ENCODE data around the gene KLHL24.
"Not testable (repeated sequence)": the region's sequence is repeated elsewhere in the genome, so short reads cannot be mapped to it uniquely, and the experiment has no call there.

Gene KLHL24, protein sequence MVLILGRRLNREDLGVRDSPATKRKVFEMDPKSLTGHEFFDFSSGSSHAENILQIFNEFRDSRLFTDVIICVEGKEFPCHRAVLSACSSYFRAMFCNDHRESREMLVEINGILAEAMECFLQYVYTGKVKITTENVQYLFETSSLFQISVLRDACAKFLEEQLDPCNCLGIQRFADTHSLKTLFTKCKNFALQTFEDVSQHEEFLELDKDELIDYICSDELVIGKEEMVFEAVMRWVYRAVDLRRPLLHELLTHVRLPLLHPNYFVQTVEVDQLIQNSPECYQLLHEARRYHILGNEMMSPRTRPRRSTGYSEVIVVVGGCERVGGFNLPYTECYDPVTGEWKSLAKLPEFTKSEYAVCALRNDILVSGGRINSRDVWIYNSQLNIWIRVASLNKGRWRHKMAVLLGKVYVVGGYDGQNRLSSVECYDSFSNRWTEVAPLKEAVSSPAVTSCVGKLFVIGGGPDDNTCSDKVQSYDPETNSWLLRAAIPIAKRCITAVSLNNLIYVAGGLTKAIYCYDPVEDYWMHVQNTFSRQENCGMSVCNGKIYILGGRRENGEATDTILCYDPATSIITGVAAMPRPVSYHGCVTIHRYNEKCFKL

DNA sequence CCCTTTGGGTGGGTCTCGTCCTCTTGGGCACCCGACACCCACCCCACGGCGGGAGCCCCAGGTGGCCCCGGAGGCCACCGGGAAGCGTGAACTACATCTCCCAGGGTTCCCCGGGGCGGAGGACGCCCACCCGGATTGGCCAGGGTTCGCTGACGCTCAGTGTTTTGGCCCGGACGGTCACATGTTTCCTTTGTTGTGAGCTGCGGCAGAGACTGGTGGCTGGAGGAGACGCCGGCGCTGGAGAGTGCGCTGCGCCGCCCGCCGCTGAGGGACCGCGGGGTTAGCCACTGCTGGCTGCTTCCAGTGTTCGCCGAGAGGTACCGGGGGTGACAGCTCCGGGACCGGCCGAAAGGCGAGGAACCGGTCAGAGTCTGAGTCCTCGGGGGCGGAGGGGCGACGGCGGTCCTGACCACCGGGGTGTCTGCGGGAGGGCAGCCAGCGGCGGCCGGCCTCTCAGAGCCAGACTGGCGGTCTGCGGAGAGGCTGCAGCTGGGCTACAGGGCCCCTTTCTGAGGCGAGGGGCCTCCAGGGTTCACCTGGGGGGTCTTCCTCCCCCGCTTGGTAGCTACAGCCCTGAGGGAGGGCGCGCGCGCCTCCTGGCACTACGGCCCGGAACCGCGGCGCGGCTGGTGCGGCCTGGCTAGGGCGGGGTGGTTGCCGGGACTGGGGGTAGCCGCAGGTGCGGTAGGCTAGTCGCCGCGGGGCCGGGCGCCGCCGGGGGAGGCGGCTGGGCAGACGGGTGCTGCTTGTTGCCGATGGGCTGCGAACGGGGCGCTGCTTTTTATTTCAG is at the start of gene KLHL24:
TSS of gene KLHL24 (plus strand) at position 193 of the 790 bp plus-strand sequence. CDS start 14,734 bp downstream, outside the sequence.
- peak; percentile 86 to 87 for DNase-seq

DNA sequence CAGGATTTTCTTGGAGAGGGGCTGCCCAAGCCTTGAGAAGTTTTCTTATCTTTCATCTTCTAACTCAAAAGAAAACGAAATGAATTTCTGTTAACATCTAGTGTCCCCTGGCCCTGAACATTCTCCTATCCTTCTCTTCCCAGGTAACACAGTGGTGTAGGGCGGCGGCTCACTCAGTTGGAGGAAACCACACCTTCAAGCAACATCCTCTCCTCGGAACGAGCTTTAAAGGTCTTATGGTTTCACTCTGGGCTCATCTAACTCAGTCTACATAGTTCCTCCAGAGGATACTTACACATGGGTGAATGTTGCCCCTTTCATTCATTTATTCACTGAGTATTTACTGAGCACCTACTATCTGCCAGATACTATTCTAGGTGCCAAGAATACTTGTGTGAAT is 48.9 kb upstream of the KLHL24 start:
- peak; percentile 10 to 14 for DNase-seq

DNA sequence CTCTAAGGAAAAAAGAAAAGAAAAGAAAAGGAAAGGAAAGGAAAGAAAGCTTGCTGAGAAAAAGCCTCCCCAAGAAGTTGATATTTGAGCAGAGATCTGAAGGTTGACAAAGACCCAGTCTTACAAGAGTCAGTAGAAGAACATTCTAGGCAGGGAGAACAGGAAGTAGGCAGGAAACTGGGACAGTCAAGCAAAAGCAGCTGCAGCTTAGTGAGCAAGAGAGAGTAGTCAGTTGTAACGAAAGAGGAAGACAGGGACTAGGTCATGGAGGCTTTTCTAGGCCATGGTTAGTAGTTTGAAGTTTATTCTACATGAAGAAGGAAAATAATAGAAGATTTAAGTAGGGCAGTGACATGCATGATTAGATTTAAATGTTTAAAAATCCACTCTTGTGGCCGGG is 48.1 kb upstream of the KLHL24 start:
- DNase-seq, result no peak

DNA sequence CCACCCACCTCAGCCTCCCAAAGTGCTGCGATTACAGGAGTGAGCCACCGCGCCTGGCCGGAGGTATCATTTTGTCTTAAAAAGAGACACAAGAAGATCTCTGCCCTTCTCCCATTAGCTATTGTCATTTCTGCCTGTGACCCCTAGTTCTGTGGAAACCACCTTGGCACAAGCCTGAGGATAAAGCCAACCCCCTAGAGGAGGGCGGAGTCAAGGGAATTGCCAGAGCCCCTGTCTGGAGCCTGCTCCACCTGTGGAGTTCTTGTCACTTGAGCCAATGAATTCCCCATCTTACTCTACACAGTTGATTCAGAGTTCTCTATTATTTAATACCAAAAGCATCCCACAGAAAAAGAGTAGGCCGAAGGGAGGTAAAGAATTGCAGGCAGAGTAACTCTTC is 45.0 kb upstream of the KLHL24 start:
- no peak for DNase-seq

DNA sequence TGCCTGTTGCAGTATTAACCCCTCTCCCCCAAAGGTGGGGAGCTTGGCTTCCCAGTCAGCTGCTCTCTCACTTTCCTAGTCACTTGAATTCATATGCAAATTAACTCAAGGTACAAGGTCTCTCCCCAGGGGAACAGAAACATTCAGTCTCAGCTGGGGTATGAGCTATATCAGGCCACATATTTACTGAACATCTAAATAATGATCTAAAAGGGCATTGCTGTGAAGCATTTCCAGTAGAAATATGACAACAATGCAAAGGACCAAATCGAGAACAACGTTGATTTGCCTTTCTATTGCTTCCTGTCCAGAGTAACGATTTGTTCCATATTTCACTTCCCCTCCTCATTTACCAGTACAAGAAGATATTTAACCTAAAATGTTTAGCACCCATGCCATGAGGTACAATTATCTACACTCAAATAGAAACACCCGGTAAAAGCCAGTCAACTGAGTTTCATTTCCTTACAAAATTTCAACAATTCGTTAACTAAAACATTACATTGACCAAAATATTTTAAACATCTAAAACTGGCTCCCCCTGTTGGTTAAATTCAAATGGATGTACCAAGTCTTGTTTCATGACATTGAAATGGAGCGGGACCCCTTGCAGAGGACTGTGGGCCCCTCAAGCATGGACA is 43.4 kb upstream of the KLHL24 start:
- no peak for DNase-seq

DNA sequence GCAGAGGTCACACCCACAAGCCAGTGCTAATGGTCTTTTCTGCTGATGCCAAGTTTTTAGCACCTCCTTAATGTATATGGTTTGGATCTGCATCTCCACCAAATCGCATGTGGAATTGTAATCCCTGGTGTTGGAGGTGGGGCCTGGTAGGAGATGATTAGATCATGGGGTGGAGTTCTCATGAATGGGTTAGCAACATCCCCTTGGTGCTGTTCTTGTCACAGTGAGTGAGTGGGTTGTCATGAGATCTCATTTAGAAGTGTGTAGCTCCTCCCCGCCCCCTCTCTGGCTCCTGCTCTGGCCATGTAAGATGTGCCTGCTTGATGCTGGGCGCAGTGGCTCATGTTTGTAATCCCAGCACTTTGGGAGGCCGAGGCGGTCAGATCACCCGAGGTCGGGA is 42.6 kb upstream of the KLHL24 start:
- DNase-seq, result no peak

DNA sequence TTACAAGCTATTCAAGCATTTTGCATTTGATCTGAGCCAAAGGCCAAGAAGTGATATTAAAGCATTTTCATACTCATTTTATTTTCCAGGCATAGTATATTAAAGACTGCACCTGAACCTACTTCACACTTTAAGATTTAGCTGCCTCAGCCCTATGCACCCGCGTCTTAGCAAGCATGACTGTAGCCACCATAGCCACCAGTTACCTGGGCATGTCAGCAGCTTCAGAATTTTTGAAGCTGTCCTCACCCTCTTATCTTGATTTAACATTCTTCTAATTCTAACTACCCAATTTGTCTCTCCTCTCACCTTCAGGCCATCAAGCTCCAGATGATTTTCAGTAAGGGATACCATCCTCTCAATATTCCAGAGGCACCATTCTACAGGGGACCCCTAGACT is 40.8 kb upstream of the KLHL24 start:
- DNase-seq, result no peak

DNA sequence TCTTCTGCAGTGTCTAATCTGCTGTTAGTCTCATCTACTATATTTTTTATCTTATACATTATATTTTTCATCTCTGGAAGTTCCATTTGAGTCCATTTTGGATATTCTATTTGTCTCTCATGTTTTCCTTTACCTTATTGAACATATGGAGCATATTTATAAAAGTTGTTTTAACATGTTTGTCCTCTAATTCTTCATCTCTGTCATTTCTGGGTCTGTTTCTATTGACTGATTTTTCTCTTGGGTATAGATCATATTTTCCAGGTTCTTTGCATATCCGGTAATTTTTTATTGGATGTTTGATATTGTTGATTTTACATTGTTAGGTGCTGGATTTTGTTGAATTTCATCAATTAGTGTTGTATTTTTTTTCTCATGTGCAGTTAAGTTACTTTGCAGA is 37.5 kb upstream of the KLHL24 start:
- no peak for DNase-seq

DNA sequence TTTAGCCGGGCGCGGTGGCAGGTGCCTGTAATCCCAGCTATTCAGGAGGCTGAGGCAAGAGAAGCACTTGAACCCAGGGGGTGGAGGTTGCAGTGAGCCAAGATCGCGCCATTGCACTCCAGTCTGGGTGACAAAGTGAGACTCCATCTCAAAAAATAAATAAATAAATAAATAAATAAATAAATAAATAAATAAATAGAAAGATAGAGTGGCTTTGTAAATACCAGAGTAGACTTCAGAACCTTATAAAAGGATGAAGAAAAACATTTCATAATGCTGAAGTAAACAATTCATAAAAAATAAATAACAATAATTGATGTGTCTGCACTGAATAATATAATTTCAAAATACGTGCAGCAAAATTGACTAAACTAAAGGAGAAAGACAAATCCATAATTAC is 24.1 kb upstream of the KLHL24 start:
- not testable (repeated sequence) for DNase-seq

DNA sequence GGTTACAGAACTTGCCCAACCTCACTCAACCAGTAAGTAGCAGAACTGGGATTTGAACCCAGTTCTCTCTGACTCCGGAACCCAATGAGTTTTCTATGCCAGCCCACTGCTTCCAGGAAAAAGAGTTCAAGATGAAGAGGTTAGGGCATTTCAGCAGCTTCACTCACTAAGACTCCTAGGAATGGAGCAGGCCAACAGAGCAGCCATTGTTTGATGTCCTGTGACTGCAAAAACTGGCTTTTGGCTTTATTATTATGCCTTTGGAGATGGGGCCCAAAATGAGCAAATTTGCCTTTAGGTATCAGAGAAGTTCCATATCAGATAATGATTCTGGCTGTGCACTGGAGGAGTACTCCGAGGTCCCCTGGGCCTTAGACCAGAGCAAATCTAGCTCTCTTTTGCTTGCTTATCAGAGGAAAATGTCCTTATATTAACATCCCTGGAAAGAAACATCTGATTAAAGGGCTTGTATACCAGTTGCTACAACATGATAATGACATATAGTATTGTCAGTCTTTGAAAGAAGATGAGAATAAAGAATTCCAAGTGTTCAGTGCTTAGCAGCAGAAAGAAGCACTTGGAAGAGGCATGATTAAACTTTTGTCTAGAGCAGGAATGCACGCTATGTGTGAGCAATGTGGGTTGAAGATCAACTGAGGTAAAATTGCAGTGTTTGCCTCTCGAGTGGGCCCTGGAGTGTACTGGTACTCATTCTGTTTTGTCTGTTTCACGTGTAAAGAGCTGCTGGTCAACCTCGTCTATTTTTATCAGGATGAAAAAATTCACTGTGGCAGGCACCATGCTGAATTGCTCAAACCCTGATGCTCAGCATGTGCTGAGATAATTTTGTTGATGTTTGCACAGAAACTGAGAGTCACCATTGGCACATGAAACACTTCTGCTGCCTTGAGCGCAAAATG is 21.8 kb upstream of the KLHL24 start:
- no peak for DNase-seq

DNA sequence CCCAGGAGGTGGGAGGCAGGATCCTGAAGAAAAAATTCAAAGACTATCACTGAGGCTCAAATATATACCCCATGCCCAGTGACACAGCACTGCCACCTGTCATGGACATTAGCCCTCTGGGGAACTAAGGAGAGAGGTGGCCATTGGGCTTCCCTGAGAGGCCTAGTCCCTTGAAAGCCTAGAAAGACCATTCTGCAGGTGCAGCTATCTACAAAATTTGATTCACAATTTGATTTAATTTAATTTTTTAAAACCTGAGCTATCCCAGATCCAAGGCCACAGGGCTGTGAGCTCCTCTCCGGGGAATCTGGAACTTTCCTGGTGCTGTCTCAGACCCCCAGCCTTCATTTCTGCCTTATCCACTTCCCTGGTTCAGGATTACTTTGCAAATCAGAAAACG is 16.9 kb upstream of the KLHL24 start:
- no peak for DNase-seq

DNA sequence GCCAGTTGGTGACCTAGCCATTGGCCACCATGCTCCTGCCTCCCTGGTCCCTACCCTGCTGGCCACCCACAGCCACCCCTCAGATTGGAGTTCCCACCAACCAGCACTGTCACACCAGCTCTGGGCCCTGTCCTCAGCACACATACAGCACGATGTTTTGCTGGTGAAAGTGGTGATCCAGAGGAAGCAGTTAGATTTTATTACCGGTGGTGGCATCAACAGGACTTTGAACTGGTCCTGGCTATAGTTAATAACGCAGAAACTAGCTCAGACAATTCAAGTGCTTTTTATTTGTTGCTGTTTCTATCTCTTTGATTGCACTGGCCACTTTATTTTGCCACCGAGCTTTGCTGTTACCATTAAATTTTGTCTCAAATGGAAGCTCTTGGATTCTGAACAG is 16.4 kb upstream of the KLHL24 start:
- no peak for DNase-seq

DNA sequence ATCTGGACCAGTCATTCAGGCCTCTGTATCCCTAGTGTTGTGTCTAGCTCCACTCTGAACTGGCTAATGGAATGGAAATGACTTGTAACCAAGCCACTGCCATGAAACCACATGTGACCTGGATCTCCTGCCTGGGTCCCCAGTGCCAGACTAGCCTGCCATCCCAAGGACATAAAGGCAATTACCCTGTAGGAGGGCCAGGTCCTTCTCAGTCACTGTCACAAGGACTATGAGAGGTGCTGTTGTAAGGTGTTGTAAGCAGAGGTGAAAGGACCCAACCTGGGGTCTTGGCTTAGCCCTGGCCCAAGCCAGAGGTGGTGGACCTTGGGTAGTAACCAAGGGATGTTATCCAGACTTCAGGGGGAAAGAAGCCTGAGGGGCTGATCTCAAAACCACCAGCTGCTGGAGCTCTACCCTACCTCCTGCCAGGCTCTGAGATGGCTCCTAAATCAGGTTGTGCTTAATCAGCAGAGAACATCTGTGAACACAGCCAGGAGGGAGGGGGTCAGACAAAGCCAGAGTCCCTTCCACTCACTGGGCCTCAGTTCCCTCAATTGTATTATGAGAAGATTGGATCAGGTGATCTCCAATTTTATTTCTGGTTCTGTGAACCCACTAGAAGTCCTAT is 15.7 kb upstream of the KLHL24 start:
- DNase-seq, result no peak

DNA sequence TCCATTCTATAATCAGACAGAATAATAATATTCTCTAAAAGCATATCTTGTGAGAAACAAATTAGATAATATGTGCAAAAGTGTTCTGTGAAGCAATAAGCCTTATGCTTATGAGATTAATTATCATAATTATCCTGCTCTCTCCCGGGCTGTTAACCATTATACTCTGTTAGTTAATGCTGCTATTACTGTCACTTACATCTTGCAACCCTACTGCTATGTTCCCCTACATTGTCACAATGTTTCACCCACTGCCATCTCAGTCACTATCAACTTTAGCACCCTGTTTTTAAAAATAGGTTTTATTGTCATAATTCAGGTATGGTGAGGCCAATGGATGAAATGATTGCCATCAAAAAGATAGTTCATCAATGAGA is 15.2 kb upstream of the KLHL24 start:
- no peak for DNase-seq

DNA sequence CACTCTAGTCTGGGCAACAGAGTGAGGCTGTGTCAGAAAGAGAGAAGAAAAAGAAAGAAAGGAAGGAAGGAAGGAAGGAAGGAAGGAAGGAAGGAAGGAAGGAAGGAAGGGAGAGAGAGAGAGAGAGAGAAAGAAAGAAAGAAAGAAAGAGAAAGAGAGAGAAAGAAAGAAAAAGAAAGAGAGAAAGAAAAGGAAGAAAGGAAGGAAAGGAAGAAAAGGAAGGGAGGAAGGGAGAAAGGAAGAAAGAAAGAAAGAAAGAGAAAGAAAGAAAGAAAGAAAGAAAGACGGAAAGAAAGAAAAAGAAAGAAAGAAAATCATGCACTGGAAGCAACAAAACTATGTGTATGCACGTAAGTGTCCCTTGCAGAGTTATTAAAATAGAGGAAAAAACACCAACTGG is 12.9 kb upstream of the KLHL24 start:
- not testable (repeated sequence) for DNase-seq

DNA sequence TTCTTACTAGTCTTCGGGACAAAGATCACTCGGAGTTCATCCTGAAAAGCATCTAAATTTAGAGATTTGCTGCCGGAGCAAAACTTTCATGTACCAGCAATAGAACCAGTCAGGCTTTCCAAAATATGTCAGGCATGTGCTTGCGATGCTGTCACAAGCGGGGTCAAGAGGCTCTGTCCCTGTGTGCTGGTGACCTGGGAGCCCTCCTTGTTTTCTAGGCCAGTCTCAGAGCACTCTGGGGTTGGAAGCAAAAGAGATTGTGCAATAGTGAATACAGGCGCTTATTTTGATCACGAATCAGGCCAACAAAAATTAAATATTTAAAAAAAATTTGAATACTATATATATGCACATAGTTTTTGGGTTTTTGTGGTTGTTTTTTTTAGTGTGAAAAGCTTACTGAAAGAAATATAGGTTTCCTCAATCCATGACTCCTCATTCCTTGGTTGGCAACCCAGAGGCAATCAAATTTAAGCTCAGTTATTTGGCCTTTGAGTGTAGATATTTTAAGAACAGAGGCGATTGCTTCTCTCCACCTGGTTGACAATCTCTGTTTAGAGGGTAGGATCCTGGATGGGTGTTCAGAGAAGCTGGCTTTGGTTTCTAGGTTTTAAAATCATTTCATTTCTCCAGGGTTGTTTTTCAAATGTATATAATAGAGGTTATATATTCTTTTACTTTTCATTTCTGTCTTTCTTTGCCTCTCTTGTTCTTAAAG is 8.4 kb upstream of the KLHL24 start:
- DNase-seq, result no peak

DNA sequence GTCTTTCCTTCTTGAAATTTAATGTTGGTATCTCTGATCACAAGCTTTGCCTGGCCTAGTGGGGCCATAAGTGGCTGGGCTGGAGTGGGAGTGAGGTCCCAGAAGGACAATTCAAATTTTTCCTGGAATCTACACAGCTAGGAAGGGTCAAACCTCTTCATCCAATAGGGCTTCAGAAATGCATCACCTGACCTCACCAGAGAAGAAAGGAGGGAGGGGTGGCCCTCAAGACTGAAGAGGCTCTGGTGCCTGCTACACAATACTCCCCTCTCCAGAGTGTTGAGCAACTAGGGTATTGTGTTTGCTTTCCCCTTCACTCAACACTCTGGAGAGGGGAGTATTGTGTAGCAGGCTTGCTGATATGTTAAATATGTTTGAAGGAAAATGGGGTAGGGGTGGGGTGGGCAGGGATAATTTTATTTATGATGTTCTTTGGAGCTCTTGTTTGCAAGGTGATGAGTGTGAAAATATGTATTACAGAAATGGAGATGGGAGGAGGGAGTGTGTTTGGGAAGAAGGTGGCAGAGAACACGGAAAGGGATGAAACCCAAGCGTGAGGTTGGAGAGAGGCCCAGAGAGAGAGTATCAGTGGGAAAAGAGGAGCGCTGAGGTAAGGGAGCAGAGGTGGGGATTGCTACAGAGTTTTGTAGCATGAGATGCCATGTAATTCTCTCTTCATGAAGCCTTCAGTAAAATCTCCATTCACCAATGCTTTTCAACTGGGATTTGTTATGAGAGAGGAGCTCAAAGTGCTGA is 5.7 kb upstream of the KLHL24 start:
- DNase-seq, result no peak

DNA sequence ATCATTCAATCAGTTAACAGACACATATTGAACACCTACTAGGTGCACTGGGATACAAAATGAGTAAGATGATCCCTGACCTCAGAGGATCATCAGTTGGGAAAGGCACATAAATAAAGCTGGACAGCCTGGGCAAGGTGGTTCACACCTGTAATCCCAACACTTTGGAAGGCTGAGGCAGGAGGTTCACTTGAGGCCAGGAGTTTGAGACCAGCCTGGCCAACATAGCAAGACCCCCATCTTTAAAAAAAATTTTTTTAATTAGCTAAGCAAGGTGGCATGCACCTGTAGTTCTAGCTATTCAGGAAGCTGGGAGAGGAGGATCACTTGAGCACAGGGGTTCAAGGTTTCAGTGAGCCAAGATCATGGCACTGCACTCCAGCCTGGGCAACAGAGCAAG is 3.7 kb upstream of the KLHL24 start:
- no peak for DNase-seq

DNA sequence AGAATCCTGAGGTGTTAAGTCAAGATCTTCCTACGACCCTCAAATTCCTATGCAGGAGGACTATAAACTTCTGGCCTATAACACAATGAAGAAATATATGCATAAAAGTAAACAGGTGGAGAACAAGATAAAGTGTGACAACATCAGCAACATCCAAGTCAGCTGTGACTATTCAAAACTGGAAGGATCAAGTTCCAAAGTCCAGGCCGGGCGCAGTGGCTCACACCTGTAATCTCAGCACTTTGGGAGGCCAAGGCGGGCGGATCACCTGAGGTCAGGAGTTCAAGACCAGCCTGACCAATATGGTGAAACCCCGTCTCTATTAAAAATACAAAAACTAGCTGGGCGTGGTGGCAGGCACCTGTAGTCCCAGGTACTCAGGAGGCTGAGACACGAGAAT is 2.7 kb upstream of the KLHL24 start:
- not testable (repeated sequence) for DNase-seq

DNA sequence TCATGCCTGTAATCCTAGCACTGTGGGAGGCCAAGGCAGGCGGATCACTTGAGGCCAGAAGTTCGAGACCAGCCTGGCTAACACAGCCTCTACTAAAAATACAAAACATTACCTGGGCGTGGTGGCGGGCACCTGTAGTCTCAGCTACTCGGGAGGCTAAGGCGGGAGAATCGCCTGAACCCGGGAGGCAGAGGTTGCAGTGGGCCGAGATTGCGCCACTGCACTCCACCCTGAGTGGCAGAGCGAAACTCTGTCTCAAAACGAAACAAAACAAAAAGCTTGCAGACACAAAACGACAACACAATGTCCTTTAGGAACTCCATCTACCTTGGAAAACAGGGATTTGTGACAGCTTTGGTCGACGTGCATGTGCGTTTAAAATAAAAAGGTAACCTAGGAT is 716 bp upstream of the KLHL24 start:
- no peak for DNase-seq

DNA sequence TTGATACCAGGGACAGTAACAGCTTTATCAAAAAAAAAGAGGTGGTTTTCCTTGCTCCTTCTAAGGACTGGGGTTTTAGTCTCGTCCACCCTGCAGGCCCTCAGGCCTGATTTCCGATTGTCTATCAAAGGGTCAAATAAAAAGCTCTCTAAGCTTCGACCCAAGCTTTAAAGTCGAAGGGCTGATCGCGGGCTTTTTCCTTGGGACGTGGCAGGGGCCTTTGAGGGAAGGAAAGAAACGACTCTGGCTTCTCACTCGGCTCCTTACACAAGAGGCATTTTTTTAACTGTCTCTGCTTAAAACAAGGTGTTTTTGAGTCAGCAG is 354 bp upstream of the KLHL24 start:
- DNase-seq, result no peak

All from activated CD4-positive, alpha-beta T cell treated with anti-CD3 and anti-CD28 coated beads for 4 hours (primary cell).